Stimulated activated naive CD4-positive, alpha-beta T cell (primary cell): Measurements from ENCODE around the gene IGFBP1.

Experiments
- DNase-seq, 6 experiments: peaks; one replicate each; lab custom pipeline; 2025; lab: John Stamatoyannopoulos, UW

IGFBP1 gene

DNA sequence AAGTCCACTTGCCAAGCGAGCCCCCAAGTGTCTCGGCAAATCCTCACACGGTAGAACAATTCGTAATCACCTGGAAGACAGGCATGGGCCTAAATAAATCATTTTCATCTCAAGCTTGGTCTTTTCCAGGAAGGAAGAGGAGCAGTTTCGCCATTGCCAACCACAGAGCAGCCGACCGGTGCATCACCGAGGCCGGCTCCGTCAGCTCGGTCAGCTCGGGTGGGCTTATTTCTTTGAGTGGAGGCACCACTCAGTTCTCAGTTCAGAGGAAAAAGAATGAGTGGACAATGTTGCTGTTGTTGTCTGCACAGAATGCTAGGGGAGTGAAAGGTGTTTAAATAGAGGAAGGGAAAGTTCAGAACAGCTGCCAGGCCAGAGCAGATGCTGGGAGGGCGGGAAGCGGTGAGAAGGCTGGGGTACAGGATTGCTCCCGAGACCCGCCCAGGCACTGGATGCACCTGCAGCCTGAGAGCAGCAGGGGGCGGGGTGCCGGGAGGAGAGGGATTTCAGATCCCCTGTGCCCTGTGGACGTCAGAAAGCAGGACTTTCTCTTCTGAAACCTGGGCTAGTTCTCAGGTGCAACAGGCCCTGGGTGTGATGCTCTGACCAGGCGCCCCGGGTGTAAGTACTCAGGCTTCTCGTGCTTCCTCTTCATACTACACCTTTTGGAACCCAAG, 50.5 kb downstream of the IGFBP1 start:
- no peak for DNase-seq

DNA sequence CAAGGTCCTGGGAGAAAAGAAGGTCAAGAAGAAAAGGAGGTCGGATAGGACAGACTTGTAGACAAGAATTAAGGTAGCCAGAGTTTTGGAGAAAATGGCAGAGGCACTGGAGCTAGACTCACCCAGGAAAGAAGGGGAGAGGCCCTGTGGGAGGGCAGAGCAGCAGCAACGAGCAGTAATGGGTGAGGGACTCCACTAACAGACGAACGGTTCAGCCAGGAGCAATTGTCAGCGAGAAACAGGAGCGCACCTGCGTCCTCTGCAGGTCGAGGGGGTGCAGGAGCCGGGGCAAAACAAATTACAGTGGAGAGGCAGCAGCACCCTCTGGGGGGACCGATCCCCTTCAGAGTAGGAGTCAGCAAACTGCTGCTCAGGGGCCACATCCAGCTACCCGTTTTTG, 51.3 kb downstream of the IGFBP1 start:
- no peak for DNase-seq

DNA sequence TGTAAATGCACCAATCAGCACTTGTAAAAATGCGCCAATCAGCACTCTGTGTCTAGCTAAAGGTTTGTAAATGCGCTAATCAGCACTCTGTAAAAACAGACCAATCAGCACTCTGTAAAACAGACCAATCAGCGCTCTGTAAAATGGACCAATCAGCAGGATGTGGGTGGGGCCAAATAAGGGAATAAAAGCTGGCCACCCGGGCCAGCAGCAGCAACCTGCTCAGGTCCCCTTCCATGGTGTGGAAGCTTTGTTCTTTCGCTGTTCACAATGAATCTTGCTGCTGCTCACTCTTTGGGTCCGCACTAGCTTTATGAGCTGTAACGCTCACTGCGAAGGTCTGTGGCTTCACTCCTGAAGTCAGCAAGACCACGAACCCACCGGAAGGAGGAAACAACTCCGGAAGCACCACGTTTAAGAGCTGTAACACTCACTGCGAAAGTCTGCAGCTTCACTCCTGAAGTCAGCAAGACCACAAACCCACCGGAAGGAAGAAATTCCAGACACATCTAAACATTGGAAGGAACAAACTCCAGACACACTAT, 52.0 kb downstream of the IGFBP1 start:
- peak in 4 of 6 experiments; percentile 11 to 53 (median 37) for DNase-seq

DNA sequence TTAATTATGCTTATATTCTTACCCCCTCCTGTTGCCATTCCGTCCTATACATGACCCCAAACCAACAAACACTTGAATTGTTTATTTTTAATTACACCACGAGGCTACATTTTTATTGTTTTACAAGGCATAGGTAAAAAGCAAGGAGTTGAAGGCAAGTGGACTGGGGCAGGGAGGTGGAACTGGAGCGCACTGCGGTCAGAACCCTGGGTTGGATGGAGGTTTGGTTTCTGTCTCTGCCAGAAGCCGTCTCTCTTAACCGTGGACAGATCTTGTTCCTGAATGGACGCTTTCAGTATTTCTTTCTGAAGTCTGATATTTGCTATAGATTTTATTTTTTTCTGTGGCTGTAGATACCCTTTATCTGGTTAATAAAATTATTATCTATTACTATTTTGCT, 52.7 kb downstream of the IGFBP1 start:
- DNase-seq = no peak
